ENCODE measurements around the gene SERPINB6.
"Not testable (repeated sequence)": the region's sequence is repeated elsewhere in the genome, so short reads cannot be mapped to it uniquely, and the experiment has no call there.

SERPINB6 gene

DNA sequence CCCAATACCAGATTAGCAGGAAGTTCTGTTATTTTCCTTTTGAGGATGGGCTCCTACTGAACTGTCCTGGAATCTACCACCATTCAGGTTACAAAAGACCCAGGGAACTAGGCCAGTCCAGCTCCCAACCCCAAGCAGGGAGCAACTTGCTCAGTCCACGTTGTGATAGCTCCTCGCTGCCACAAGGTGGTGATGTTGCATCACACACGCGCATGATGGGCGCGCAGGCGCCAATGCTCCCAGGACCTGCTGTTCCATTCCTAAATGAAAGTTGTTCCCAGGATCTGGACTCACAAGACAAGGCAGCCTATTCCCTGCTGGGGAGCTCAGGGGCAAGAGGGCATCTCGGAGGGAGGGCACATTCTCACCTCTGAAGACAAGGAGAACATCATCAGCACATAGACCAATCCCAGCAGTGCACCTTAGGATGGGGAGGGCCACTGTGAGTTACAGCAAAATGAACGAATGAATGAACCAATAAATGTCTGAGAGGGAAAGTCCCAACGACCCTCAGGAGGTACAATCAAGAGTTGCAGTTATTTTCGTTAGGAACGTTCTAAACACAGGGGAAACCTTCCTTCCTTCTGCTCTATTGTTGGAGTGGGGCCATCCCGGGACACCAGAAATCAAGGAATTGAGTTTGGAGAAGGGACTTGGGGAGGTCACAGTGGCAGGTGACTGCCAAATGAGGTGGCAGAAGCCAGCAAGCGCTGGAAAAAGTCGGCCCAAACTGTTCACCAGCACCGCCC, 27.1 kb upstream of the SERPINB6 start:
- H2BK120ac ChIP-seq (ENCODE audit: low read depth, low read length); H3K27me3 ChIP-seq (ENCODE audit: insufficient read depth, low read length, poor library complexity); H3K36me3 ChIP-seq (ENCODE audit: control insufficient read depth, insufficient read depth, low read length); H3K4ac ChIP-seq (ENCODE audit: low read depth, low read length); H4K5ac ChIP-seq (ENCODE audit: low read length); H4K8ac ChIP-seq (ENCODE audit: low read depth, low read length); H3K4me1 ChIP-seq (ENCODE audit: control insufficient read depth, low read depth, low read length); H3K23ac ChIP-seq (ENCODE audit: low read length); H2AK5ac ChIP-seq (ENCODE audit: low read length); H3K18ac ChIP-seq (ENCODE audit: low read length); H3K79me1 ChIP-seq (ENCODE audit: low read length); H3K27ac ChIP-seq (ENCODE audit: low read depth, low read length); H3K4me3 ChIP-seq (ENCODE audit: low read length); H2BK5ac ChIP-seq (ENCODE audit: low read length); H3K79me2 ChIP-seq (ENCODE audit: control insufficient read depth, insufficient read depth, low read length); H2BK15ac ChIP-seq (replicated peaks; ENCODE audit: low read depth): not testable (repeated sequence)
- peak overlapping the region; percentile 56 for H3K56ac ChIP-seq (ENCODE audit: low read length)
- H3K9ac ChIP-seq (ENCODE audit: low read length) = peak overlapping the region; percentile 44
- DNase-seq = peak; percentile 34
- H3K4me2 ChIP-seq (ENCODE audit: low read length) = peak overlapping the region; percentile 62
- no CpG with 5 or more reads among the region's 16 CpGs for WGBS (ENCODE audit: extremely low coverage, insufficient coverage, low lambda C conversion rate)

DNA sequence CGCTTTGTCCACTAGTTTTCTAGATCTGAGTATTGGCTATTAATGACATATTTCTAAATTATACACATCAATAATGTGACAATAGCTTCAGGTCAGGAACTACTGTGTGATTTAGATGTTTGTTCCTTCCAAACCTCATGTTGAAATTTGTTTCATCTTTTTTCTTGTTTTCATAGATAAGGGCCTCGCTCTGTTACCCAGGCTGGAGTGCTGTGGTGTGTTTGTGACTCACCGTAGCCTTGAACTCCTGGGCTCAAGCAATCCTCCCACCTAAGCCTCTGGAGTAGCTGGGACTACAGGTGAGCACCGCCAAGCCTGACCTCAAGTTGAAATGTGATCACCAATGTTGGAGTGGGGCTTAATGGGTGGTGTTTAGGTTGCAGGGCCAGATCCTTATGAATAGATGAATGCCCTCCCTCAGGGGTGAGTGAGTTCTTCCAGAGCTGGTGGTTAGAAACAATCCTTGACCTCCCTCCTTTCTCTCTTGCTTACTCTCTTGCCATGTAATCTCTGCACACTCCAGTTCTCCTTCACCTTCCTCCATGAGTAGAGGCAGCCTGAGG, 22.5 kb upstream of the SERPINB6 start:
- no CpG with 5 or more reads among the region's 4 CpGs for WGBS (ENCODE audit: extremely low coverage, insufficient coverage, low lambda C conversion rate)

DNA sequence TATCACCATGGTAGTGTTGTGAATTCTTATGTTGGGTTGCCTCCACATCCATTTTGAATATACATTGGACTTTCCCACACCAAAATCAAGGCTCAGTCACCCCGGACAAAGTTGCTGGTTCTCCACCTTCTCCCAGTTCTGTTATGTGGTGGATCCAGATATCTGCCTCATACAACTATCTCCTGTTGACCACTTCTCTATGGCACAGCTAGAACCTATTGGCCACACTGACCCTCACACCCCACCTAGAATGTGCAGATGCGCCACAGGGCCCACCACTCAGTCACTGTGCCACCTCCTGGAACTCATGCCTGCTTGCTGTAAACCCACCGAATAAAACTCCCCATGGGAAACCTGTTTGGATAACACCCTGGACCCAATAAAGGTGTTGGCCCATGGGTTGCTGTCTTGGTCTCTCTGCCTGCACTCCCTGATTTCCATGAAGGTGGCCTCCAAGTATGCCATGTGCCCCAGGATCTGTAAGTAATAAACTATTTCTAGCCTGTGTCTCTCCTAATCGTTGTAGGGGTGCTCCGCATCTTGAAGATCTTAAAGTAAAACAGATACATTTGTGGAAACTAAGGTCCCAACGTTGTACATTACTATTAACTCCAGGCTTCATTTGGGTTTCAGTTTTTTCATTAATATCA, 21.1 kb upstream of the SERPINB6 start:
- no peak overlapping the region for H3K4ac ChIP-seq (ENCODE audit: low read depth, low read length)
- no CpG with 5 or more reads among the region's 6 CpGs for WGBS (ENCODE audit: extremely low coverage, insufficient coverage, low lambda C conversion rate)
- no peak overlapping the region for H3K9ac ChIP-seq (ENCODE audit: low read length)
- H2BK120ac ChIP-seq (ENCODE audit: low read depth, low read length) = no peak overlapping the region
- H3K4me2 ChIP-seq (ENCODE audit: low read length) = no peak overlapping the region
- H4K5ac ChIP-seq (ENCODE audit: low read length) = no peak overlapping the region
- H3K18ac ChIP-seq (ENCODE audit: low read length) = no peak overlapping the region
- H3K27ac ChIP-seq (ENCODE audit: low read depth, low read length) = no peak overlapping the region
- no peaks in the 10 kb centered on the region for H3K79me1 ChIP-seq (ENCODE audit: low read length)
- H2AK5ac ChIP-seq (ENCODE audit: low read length) = peak overlapping the region; percentile 67
- H3K27me3 ChIP-seq (ENCODE audit: insufficient read depth, low read length, poor library complexity) = no peaks in the 10 kb centered on the region
- H3K56ac ChIP-seq (ENCODE audit: low read length) = no peak overlapping the region
- H2BK15ac ChIP-seq (replicated peaks; ENCODE audit: low read depth) = no peak overlapping the region
- H3K79me2 ChIP-seq (ENCODE audit: control insufficient read depth, insufficient read depth, low read length) = no peaks in the 10 kb centered on the region
- H3K4me3 ChIP-seq (ENCODE audit: low read length) = no peak overlapping the region
- no peak overlapping the region for H2BK5ac ChIP-seq (ENCODE audit: low read length)
- DNase-seq = no peak
- H3K4me1 ChIP-seq (ENCODE audit: control insufficient read depth, low read depth, low read length) = peaks cover 9% of the 10 kb centered on the region
- no peak overlapping the region for H3K23ac ChIP-seq (ENCODE audit: low read length)
- H4K8ac ChIP-seq (ENCODE audit: low read depth, low read length) = no peak overlapping the region
- H3K36me3 ChIP-seq (ENCODE audit: control insufficient read depth, insufficient read depth, low read length) = no peaks in the 10 kb centered on the region

More for the DNA sequence above, 22.5 kb upstream of the SERPINB6 start:
- Histone ChIP-seq H3K4ac (ENCODE audit: low read depth, low read length) (no peak overlapping the region), H3K56ac (ENCODE audit: low read length) (no peak overlapping the region), H3K4me2 (ENCODE audit: low read length) (no peak overlapping the region), H3K27me3 (ENCODE audit: insufficient read depth, low read length, poor library complexity) (no peaks in the 10 kb centered on the region), H3K23ac (ENCODE audit: low read length) (no peak overlapping the region), H2BK5ac (ENCODE audit: low read length) (no peak overlapping the region), H3K9ac (ENCODE audit: low read length) (no peak overlapping the region), H2BK15ac (replicated peaks; ENCODE audit: low read depth) (no peak overlapping the region), H3K79me1 (ENCODE audit: low read length) (no peaks in the 10 kb centered on the region), H2AK5ac (ENCODE audit: low read length) (no peak overlapping the region), H2BK120ac (ENCODE audit: low read depth, low read length) (no peak overlapping the region), H3K4me3 (ENCODE audit: low read length) (no peak overlapping the region), H3K36me3 (ENCODE audit: control insufficient read depth, insufficient read depth, low read length) (no peaks in the 10 kb centered on the region), H4K8ac (ENCODE audit: low read depth, low read length) (no peak overlapping the region), H3K79me2 (ENCODE audit: control insufficient read depth, insufficient read depth, low read length) (no peaks in the 10 kb centered on the region), H3K4me1 (ENCODE audit: control insufficient read depth, low read depth, low read length) (peaks cover 7% of the 10 kb centered on the region), H4K5ac (ENCODE audit: low read length) (no peak overlapping the region), H3K18ac (ENCODE audit: low read length) (no peak overlapping the region), H3K27ac (ENCODE audit: low read depth, low read length) (no peak overlapping the region)
- no peak for DNase-seq

DNA sequence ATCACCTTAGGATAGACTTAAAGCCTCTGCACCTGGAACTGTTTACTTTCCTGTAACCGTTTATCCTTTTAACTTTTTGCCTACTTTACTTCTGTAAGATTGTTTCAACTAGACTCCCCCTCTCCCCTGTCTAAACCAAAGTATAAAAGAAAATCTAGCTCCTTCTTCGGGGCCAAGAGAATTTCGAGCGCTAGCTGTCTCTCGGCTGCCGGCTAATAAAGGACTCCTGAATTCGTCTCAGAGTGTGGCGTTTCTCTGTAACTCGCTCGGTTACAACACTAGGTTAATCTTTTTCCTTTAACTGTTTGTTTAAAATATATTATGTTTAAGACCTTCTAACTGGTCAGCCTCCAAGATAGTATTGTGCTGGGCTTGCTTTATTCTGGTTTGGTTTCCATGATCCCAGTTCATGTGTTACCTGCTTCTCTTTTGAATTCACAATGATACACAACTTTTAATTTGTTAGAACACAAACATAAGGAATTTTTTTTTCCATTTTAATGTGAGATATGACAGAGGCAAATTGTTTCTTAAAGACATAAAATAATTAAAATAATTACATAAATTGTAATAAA, 19.7 kb upstream of the SERPINB6 start:
- Histone ChIP-seq H3K18ac (ENCODE audit: low read length) (peak overlapping the region; percentile 85), H4K5ac (ENCODE audit: low read length) (no peak overlapping the region), H3K4me3 (ENCODE audit: low read length) (no peak overlapping the region), H3K27ac (ENCODE audit: low read depth, low read length) (peak overlapping the region; percentile 78), H3K56ac (ENCODE audit: low read length) (peak overlapping the region; percentile 98), H3K79me2 (ENCODE audit: control insufficient read depth, insufficient read depth, low read length) (no peaks in the 10 kb centered on the region), H3K79me1 (ENCODE audit: low read length) (no peaks in the 10 kb centered on the region), H3K4me2 (ENCODE audit: low read length) (no peak overlapping the region), H3K4me1 (ENCODE audit: control insufficient read depth, low read depth, low read length) (peaks cover 9% of the 10 kb centered on the region), H2BK5ac (ENCODE audit: low read length) (peak overlapping the region; percentile 62), H3K27me3 (ENCODE audit: insufficient read depth, low read length, poor library complexity) (no peaks in the 10 kb centered on the region), H3K36me3 (ENCODE audit: control insufficient read depth, insufficient read depth, low read length) (no peaks in the 10 kb centered on the region), H2BK15ac (replicated peaks; ENCODE audit: low read depth) (peak overlapping the region; percentile 76), H3K9ac (ENCODE audit: low read length) (peak overlapping the region; percentile 45), H3K23ac (ENCODE audit: low read length) (no peak overlapping the region), H2BK120ac (ENCODE audit: low read depth, low read length) (no peak overlapping the region), H3K4ac (ENCODE audit: low read depth, low read length) (no peak overlapping the region), H4K8ac (ENCODE audit: low read depth, low read length) (no peak overlapping the region), H2AK5ac (ENCODE audit: low read length) (no peak overlapping the region)
- DNase-seq = no peak
- no CpG with 5 or more reads among the region's 10 CpGs for WGBS (ENCODE audit: extremely low coverage, insufficient coverage, low lambda C conversion rate)

DNA sequence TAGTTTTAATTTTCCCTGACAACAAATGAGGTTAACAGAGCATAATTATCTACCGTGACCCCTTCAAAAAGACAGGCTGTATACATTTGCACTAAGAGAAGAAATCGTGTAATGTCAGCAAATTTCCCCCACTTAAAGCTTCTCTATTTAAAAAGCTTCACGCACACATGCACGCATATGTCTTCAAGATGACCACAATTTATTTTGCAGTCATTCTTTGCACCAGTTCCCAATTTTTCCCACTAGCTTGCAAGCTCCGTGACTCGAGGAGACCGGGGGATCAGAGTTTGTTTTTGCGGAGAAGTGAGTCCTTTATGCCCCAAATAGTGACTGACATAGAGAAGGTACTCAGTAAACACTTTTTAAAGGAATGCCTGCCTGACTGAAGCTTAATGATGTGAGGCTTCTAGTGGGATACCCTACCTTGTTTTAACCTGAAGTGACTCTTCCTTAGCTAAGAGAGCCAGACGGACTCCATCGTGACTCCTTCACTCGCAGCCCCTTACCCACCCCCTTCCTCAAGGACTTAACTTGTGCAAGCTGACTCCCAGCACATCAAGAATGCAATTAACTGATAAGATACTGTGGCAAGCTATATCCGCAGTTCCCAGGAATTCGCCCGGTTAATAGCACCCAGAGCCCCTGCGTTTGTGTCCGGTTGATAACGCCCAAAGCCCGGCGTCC, 19.0 kb upstream of the SERPINB6 start:
- WGBS (ENCODE audit: extremely low coverage, insufficient coverage, low lambda C conversion rate) = no CpG with 5 or more reads among the region's 19 CpGs
- H2BK5ac ChIP-seq (ENCODE audit: low read length) = peak overlapping the region; percentile 99
- H3K4me3 ChIP-seq (ENCODE audit: low read length) = no peak overlapping the region
- H3K79me2 ChIP-seq (ENCODE audit: control insufficient read depth, insufficient read depth, low read length) = no peaks in the 10 kb centered on the region
- H3K23ac ChIP-seq (ENCODE audit: low read length) = peak overlapping the region; percentile 52
- peak overlapping the region; percentile 89 for H3K4me2 ChIP-seq (ENCODE audit: low read length)
- H2AK5ac ChIP-seq (ENCODE audit: low read length) = no peak overlapping the region
- H3K9ac ChIP-seq (ENCODE audit: low read length) = peak overlapping the region; percentile 92
- H2BK120ac ChIP-seq (ENCODE audit: low read depth, low read length) = peak overlapping the region; percentile 98
- no peak overlapping the region for H4K5ac ChIP-seq (ENCODE audit: low read length)
- H3K36me3 ChIP-seq (ENCODE audit: control insufficient read depth, insufficient read depth, low read length) = no peaks in the 10 kb centered on the region
- H3K4me1 ChIP-seq (ENCODE audit: control insufficient read depth, low read depth, low read length) = peaks cover 9% of the 10 kb centered on the region
- no peaks in the 10 kb centered on the region for H3K79me1 ChIP-seq (ENCODE audit: low read length)
- peak overlapping the region; percentile 98 for H3K27ac ChIP-seq (ENCODE audit: low read depth, low read length)
- peak; percentile 89 for DNase-seq
- H3K56ac ChIP-seq (ENCODE audit: low read length) = peak overlapping the region; percentile 98
- peak overlapping the region; percentile 97 for H3K18ac ChIP-seq (ENCODE audit: low read length)
- no peaks in the 10 kb centered on the region for H3K27me3 ChIP-seq (ENCODE audit: insufficient read depth, low read length, poor library complexity)
- peak overlapping the region; percentile 60 for H2BK15ac ChIP-seq (replicated peaks; ENCODE audit: low read depth)
- no peak overlapping the region for H4K8ac ChIP-seq (ENCODE audit: low read depth, low read length)
- H3K4ac ChIP-seq (ENCODE audit: low read depth, low read length) = peak overlapping the region; percentile 83
